Fibroblast of pulmonary artery (primary cell): ENCODE measurements around the gene LYST.
A peak's percentile ranks its signal among the peaks of the same experiment; 100 is the strongest.

Experiments
- DNase-seq: peaks from one replicate; pipeline ENCODE4 v3.0.0-alpha.2; 2010; ENCODE audit warnings: low read depth
- H3K4me3 ChIP-seq: replicated peaks from 2 replicates; pipeline ENCODE4 v1.5.1; 2011; ENCODE audit warnings: low read depth, mild to moderate bottlenecking, control low read depth, low read length, moderate library complexity
- TF ChIP-seq, protein P1 (sequence below): IDR thresholded peaks from 2 replicates; pipeline ENCODE4 v1.5.1; 2011; ENCODE audit warnings: mild to moderate bottlenecking, control low read depth, low read length, inconsistent platforms; ENCODE audit errors: missing control alignments

The LYST gene

DNA sequence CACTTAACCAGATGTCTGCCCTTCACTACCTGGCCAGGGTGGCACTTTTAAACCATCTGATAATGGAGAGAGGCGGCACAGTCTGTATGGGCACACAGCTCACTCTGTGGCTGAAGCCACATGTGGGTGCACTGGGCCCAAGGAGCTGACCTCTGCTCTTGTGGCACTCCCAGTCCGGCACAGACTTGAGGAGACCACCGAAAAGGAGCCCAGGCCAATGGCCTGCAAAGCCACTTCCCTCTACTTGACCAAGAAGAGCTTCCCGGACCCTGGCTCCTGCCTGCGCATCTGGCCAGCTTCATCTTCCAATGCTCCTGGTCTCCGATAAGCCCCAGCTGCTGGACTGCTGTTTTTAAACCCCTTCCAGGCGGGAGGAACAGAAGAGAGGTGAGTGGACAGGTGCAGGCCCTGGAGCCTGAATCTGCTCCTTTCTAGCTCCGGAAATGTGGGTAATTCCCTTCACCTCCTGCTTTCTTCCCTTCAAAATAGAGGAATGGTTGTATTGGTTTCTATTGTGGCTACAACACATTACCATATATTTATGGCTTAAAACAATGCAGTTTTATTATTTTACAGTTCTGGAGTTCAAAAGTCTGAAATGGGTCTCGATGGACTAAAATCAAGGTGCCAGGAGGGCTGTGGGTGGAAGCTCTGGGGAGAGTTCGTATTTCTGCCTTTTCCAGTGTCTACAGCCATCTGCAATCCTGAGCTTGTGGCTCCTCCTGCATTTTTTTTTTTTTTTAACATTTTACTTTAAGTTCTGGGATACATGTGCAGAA lies 228.8 kb downstream of the LYST start:
- TF ChIP-seq, protein P1, sequence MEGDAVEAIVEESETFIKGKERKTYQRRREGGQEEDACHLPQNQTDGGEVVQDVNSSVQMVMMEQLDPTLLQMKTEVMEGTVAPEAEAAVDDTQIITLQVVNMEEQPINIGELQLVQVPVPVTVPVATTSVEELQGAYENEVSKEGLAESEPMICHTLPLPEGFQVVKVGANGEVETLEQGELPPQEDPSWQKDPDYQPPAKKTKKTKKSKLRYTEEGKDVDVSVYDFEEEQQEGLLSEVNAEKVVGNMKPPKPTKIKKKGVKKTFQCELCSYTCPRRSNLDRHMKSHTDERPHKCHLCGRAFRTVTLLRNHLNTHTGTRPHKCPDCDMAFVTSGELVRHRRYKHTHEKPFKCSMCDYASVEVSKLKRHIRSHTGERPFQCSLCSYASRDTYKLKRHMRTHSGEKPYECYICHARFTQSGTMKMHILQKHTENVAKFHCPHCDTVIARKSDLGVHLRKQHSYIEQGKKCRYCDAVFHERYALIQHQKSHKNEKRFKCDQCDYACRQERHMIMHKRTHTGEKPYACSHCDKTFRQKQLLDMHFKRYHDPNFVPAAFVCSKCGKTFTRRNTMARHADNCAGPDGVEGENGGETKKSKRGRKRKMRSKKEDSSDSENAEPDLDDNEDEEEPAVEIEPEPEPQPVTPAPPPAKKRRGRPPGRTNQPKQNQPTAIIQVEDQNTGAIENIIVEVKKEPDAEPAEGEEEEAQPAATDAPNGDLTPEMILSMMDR, result no peak
- no peak for DNase-seq
- H3K4me3 ChIP-seq, result no peak overlapping the region

GRCh38 chr1:235635938-235636662 lies 230.6 kb downstream of the LYST start:
- H3K4me3 ChIP-seq, result no peak overlapping the region
- no peak for DNase-seq
- TF ChIP-seq, protein P1, result no peak

GRCh38 chr1:235632506-235633401 lies 234.0 kb downstream of the LYST start:
- peak; percentile 78 for DNase-seq
- H3K4me3 ChIP-seq, result peak overlapping the region; percentile 55
- TF ChIP-seq, protein P1, result peak; percentile 1

DNA sequence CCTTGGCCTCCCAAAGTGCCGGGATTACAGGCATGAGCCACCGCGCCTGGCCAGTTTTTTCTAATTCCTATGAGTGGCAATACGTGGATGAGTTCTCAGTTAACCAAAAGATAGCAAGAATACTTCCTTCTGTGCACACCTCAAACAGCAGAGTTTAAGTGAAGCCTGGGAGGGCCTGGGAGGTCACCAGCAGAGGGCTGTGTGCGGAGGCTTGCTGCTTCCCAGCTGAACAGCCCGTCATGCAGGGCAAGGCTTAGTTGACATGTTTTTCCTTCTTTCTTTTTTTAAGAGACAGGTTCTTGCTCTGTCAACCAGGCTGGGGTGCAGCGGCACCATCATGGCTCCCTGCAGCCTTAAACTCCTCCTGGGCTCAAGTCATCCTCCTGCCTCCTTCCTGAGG lies 234.9 kb downstream of the LYST start:
- H3K4me3 ChIP-seq, result no peak overlapping the region
- DNase-seq, result no peak
- TF ChIP-seq, protein P1, result no peak

DNA sequence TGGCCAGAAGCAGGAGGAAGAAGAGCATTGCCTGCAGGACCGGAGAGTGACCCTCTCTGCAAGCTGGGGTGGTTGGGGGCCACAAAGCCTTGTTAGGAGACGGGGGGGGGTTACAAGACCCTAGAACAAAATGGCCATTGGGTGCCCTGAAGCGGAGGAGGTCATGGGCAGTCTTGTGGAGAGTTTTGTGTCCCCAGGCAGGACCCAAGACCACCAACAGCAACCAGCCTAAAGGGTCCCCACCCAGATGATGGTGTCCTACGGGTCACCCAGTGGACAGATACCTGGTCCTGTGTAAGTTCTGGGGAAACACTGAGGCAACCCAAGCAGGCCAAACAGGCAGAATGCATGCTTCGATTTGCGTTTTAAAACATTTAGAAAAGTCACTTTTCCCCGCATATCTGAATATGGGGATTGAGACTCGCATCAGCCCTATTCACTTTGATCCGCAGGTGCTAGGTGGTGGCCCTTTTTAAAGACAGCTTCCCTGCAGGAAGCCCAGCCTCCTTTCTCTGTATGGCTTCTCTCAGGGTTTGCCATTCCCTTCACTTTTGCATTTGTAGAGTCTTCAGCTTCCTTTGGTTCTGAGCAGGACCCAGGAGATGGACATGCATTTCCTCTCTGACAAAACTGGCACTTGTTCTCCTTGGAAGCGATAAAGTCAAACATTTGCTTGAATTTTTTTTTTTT lies 238.2 kb downstream of the LYST start:
- H3K4me3 ChIP-seq, result no peak overlapping the region
- no peak for DNase-seq
- TF ChIP-seq, protein P1, result no peak

- DNase-seq, result no peak
- TF ChIP-seq, protein P1, result no peak
- no peak overlapping the region for H3K4me3 ChIP-seq
These were observed 240.9 kb downstream of the LYST start for GRCh38 chr1:235625831-235626230.
